Activated T-helper 17 cell treated with anti-CD3 and anti-CD28 coated beads, Interleukin-2, amount 50 U/mL, for 72 hours (primary cell): Measurements from ENCODE around the gene PUM1. TPM values are rescaled to one million over a fixed set of nuclear protein-coding genes. Genes with fewer than 3 reads are reported as not detected.
"Not testable (repeated sequence)": the region's sequence is repeated elsewhere in the genome, so short reads cannot be mapped to it uniquely, and the experiment has no call there.

ENCODE experiments used
- ATAC-seq: fragments of 150-1000 bp; cut with Tn5 transposase; replicated peaks from 2 replicates; pipeline ENCODE4 v1.10.0; 2021; ENCODE audit warnings: mild to moderate bottlenecking, moderate library complexity
- H3K27ac Mint-ChIP-seq: one replicate; pipeline ENCODE4 v1.8.0; 2022; ENCODE audit warnings: mixed read lengths
- H3K27me3 Mint-ChIP-seq: one replicate; pipeline ENCODE4 v1.8.0; 2022; ENCODE audit warnings: mixed read lengths
- H3K36me3 Mint-ChIP-seq: one replicate; pipeline ENCODE4 v1.8.0; 2022; ENCODE audit warnings: low read depth, mild to moderate bottlenecking, mixed read lengths
- H3K4me1 Mint-ChIP-seq: one replicate; pipeline ENCODE4 v1.8.0; 2022; ENCODE audit warnings: mixed read lengths
- H3K4me3 Mint-ChIP-seq: one replicate; pipeline ENCODE4 v1.8.0; 2022; ENCODE audit warnings: mild to moderate bottlenecking, mixed read lengths
- H3K9me3 Mint-ChIP-seq: one replicate; pipeline ENCODE4 v1.8.0; 2022; ENCODE audit warnings: mixed read lengths
- total RNA-seq, 2 donors: library from RNA; stranded (reverse); gene quantifications; one replicate each; pipeline ENCODE4 v1.2.3, GENCODE V29; 2022

Gene PUM1
- total RNA-seq, 2 donors from 2014 or later: 109 to 114 TPM

DNA sequence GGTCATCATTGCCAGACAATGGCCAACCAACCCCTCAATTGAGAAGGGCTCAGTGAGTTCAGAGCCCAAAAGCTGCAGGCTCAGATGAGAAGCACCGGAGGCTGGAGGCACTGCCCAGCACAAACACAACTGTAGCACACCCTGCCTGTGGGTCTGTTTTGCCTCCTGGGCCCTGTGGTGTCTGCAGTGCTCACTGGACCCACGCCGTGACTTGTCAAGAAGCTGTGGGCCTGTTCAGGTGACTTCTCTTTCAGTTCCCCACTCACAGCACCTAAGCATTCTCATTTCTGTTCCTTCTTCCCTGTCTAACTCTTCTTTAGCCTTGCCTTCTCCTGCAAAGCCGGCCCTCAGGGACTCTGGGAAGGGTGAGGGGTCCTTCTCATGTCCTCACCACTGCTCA lies 129.8 kb downstream of the PUM1 start:
- H3K27ac Mint-ChIP-seq, H3K27me3 Mint-ChIP-seq, H3K9me3 Mint-ChIP-seq, H3K4me1 Mint-ChIP-seq, ATAC-seq, H3K4me3 Mint-ChIP-seq: not testable (repeated sequence)
- H3K36me3 Mint-ChIP-seq: peaks cover 95% of the 10 kb centered on the region

DNA sequence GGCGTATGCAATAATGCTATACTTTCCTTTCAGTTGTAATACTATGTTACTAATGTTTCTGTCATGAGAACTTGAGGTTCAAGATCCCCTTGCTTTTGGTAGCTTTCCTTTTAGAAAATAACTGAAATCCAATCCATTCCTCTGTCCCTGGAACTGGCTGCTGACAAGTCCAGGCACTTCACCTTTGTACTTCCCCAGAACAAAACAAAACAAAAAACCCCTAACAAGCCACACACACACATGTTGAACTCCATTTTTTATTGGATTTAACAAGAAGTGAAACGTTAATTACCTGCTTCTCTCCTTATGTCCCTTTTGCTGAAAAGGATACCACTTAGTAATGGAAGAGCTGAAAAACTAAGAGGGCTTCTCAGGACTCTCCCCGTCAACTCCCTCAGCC lies 130.9 kb downstream of the PUM1 start:
- peaks cover 87% of the 10 kb centered on the region for H3K36me3 Mint-ChIP-seq
- no peak overlapping the region for H3K4me3 Mint-ChIP-seq
- peak overlapping the region; percentile 78 for H3K27ac Mint-ChIP-seq
- H3K4me1 Mint-ChIP-seq: peaks cover 3% of the 10 kb centered on the region
- H3K27me3 Mint-ChIP-seq: no peaks in the 10 kb centered on the region
- no peak for ATAC-seq
- H3K9me3 Mint-ChIP-seq: no peaks in the 10 kb centered on the region

DNA sequence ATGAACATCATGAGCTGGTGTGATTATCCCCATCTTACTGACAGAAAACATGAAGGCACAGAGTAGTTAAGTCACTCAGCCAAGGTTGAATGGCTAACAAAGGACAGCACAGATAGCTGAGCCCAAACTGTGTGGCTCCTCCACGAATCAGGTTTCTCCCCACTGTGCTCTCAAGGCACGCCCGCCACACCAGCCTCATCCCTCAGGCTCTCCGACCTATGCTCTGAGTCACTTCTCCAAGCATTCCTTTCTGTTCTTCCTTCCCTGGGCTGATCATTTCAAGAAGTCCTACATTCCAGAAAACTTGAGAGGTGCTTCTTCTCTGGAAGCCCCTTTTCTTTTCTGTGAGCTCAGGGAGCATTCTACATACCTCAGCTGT lies 131.7 kb downstream of the PUM1 start:
- Mint-ChIP-seq H3K27me3 (no peaks in the 10 kb centered on the region), H3K36me3 (peaks cover 80% of the 10 kb centered on the region), H3K4me1 (peaks cover 3% of the 10 kb centered on the region), H3K27ac (peak overlapping the region; percentile 78), H3K4me3 (no peak overlapping the region), H3K9me3 (no peaks in the 10 kb centered on the region)
- no peak for ATAC-seq

DNA sequence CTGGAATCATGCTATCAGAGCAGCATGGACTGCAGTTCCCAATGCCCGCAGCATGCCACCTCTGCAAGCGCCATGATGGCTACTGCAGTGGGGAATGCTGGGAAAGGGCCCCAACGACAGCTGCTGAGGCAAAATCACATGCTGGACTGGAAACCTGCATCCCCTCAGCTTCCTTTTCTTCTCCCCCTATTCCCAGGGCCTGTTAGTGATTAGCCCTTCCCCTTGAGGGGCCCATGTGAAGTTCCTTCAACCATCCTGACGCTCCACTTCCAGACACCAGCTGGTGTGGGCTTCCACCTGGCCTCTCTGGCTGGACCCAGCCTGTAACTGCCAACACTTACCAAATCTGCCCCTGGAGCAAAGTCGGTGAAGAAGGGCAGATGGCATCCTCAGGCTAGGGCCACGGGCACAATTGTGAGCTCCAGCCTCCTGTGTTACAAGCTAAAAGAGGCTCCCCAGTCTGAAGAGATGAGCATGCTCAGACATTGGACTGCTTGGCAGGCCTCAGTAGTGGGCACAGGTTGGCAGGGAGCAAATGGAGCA lies 134.8 kb downstream of the PUM1 start:
- no peak overlapping the region for H3K4me3 Mint-ChIP-seq
- peak; percentile 20 for ATAC-seq
- H3K27me3 Mint-ChIP-seq: no peaks in the 10 kb centered on the region
- H3K4me1 Mint-ChIP-seq: peaks cover 3% of the 10 kb centered on the region
- H3K9me3 Mint-ChIP-seq: no peaks in the 10 kb centered on the region
- H3K36me3 Mint-ChIP-seq: peaks cover 52% of the 10 kb centered on the region
- peak overlapping the region; percentile 11 for H3K27ac Mint-ChIP-seq

- Mint-ChIP-seq H3K36me3 (peaks cover 46% of the 10 kb centered on the region), H3K27me3 (no peaks in the 10 kb centered on the region), H3K27ac (peak overlapping the region; percentile 15), H3K4me3 (no peak overlapping the region), H3K4me1 (peaks cover 2% of the 10 kb centered on the region), H3K9me3 (no peaks in the 10 kb centered on the region)
- peak; percentile 10 for ATAC-seq
These were observed 135.5 kb downstream of the PUM1 start for GRCh38 chr1:30929944-30930525.

DNA sequence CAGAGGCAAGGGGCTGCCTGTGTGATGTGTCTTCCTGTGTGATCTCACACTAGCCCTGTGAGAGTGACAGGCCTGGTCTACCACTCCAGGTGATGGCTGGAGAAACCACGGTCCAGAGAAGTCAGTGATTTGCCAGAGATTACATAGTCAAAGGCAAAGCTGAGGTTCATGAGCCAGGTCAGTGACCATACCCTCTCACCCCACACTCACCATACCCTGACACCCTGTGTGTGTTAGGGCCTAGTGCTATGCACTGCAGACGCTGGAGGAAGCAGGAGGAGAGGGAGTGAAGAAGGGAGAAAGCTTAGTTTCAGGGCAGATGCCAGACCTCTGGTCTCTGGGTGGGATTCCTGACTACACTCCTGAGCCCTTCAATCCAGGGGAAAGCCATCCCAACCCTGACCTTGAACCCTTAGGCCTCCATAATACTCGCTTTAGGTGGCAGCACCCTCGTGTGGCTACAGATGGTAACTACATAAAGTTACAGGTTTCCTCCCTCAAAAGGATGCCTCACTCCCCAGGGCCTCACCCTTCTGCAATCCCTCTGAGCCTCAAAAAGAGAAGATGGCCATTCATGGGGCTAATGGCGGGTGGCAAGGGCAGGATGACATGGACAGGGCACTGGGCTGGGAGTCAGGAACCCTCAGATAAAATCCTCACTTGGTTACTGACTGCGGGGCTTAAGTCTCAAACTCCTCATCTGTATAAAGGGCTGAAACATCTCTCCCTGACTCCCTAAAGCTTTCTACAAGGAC lies 136.2 kb downstream of the PUM1 start:
- Mint-ChIP-seq H3K9me3 (no peaks in the 10 kb centered on the region), H3K27me3 (no peaks in the 10 kb centered on the region), H3K4me3 (no peak overlapping the region), H3K27ac (peak overlapping the region; percentile 15), H3K36me3 (peaks cover 39% of the 10 kb centered on the region), H3K4me1 (no peaks in the 10 kb centered on the region)
- peak; percentile 72 for ATAC-seq

DNA sequence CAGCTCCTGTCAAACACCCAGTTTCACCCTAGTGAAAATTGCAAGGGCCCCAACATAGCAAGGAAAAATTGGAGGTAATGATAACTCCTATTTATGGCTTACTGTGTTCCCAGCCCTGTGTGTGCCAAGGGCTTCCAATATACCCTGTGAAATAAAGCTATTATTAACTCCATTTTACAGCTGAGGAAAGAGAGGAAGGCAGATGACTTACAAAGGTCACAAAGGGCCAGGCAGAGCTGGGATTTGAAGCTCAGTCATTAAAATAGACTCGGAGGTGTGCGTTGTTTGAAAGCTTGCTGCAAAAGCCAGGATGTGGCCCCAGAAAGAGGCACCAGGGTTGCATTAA lies 136.8 kb downstream of the PUM1 start:
- Mint-ChIP-seq H3K9me3 (no peaks in the 10 kb centered on the region), H3K4me3 (no peak overlapping the region), H3K27ac (no peak overlapping the region), H3K4me1 (no peaks in the 10 kb centered on the region), H3K27me3 (no peaks in the 10 kb centered on the region), H3K36me3 (peaks cover 33% of the 10 kb centered on the region)
- no peak for ATAC-seq

GRCh38 chr1:30928171-30928570 lies 137.3 kb downstream of the PUM1 start:
- Mint-ChIP-seq H3K4me1 (no peaks in the 10 kb centered on the region), H3K9me3 (no peaks in the 10 kb centered on the region), H3K36me3 (peaks cover 27% of the 10 kb centered on the region), H3K4me3 (no peak overlapping the region), H3K27me3 (no peaks in the 10 kb centered on the region), H3K27ac (no peak overlapping the region)
- no peak for ATAC-seq

DNA sequence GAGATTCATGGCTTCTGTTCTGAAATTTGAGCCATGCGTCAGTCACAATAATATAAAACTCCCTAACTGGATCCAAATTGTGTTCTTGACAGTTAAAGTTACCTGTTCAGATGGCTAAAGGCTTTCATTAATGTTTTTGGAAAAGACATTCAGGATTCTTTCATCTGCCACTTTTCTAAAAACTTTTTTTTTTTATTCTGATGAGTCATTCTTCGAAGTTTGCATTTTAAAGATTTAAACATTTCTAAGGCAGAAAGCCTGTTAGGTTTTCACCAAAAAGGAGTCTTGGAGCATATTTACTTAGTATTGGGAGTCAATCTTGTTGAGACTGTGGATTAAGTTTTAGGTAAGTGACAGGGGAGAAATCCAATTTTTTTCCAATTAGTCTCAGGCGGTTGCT lies 138.1 kb downstream of the PUM1 start:
- no peaks in the 10 kb centered on the region for H3K4me1 Mint-ChIP-seq
- no peak overlapping the region for H3K27ac Mint-ChIP-seq
- no peak overlapping the region for H3K4me3 Mint-ChIP-seq
- H3K9me3 Mint-ChIP-seq: no peaks in the 10 kb centered on the region
- no peak for ATAC-seq
- peaks cover 20% of the 10 kb centered on the region for H3K36me3 Mint-ChIP-seq
- H3K27me3 Mint-ChIP-seq: no peaks in the 10 kb centered on the region

DNA sequence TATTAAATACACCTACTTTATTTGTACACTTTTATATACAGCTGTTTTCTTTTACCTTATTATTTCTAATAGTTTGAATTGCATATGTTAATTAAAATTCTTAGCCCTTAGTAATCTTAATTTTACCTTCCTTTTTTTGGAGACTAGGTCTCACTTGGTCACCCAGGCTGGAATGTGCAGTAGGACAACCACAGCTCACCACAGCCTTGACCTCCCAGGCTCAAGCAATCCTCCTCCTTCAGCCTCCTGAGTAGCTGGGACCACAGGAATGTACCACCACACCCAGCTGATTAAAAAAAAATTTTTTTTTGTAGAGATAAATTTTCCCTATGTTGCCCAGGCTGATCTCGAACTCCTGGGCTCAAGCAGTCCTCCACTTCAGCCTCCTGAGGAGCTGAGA lies 141.9 kb downstream of the PUM1 start:
- no peak for ATAC-seq
- Mint-ChIP-seq H3K27me3 (peaks cover 3% of the 10 kb centered on the region), H3K4me1 (no peaks in the 10 kb centered on the region), H3K4me3 (no peak overlapping the region), H3K27ac (no peak overlapping the region), H3K36me3 (no peaks in the 10 kb centered on the region), H3K9me3 (no peaks in the 10 kb centered on the region)

DNA sequence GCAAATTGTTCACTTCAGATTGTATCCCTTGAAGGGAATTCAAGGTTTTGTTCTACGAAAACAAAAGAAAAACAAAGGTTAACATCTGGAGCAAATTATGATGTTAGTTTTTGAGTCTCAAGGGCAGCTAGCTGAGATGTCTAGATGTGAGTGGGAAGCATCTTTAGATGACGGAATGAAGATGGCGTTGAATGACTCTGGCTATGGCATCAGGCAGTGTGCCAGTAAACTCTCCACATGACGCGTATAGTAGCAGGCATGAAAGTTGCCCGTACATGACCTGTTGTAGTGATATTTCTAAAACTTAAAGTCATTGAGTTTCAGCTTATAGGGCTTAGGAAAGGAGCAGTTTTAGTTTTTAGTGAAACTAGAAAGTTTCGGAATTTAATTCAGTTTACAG lies 144.7 kb downstream of the PUM1 start:
- H3K27me3 Mint-ChIP-seq: peaks cover 3% of the 10 kb centered on the region
- H3K27ac Mint-ChIP-seq: no peak overlapping the region
- H3K4me1 Mint-ChIP-seq: no peaks in the 10 kb centered on the region
- no peak for ATAC-seq
- no peak overlapping the region for H3K4me3 Mint-ChIP-seq
- no peaks in the 10 kb centered on the region for H3K36me3 Mint-ChIP-seq
- H3K9me3 Mint-ChIP-seq: no peaks in the 10 kb centered on the region

DNA sequence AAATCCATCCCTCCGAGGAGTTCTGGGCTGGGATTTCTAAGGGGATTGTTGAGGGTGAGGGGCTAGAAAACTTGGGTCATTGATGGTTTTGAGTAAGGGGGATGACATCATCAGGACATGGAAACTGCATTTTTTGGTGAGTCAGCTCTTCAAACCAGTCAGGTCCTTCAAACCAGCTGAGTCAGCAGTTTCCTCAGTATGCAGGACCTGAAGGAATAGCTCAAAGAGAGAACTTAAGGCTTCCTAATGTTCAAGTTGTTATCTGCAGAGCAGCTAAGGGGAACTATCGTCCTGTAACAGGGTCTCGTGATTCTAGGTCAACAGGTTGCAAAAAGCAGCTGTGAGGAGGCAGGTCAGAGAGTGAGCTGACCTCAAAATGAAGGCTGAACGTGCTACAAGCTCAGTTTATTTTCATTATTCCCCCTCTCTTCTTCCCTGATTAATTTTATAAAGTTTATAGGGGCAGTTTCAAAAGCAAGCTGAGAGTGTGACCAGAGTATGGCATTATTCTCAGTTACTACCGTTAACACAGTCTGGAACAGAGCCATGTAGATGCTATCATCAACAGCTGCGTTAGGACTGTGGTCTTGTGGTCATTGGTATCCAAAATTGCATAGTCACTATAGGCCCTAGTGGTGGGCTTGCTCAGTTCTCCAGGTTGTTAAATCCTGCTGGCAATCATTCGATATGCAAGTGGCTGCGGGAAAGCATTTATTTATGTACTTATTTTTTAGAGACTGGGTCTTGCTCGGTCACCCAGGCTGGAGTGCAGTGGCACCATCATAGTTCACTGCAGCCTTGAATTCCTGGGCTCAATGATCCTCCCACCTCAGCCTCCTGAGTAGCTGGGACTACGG lies 146.3 kb downstream of the PUM1 start:
- H3K9me3 Mint-ChIP-seq: no peaks in the 10 kb centered on the region
- H3K27ac Mint-ChIP-seq: no peak overlapping the region
- peaks cover 3% of the 10 kb centered on the region for H3K27me3 Mint-ChIP-seq
- H3K4me3 Mint-ChIP-seq: no peak overlapping the region
- H3K4me1 Mint-ChIP-seq: no peaks in the 10 kb centered on the region
- peak; percentile 44 for ATAC-seq
- no peaks in the 10 kb centered on the region for H3K36me3 Mint-ChIP-seq

DNA sequence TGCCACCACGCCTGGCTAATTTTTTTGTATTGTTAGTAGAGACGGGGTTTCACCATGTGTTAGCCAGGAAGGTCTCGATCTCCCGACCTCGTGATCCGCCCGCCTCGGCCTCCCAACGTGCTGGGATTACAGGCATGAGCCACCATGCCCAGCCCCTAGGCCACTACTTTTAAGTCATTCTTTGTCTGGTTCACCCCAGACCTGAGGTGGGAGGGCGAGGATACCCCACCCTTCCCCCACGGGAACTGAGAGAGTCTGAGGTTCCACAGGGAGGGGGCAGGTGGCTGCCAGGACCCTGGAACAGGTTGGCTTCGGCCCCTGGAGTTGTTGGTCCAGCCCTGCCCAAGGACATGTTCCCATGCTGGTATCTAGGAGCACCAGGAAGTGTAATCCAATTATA lies 149.2 kb downstream of the PUM1 start:
- H3K27ac Mint-ChIP-seq: no peak overlapping the region
- no peaks in the 10 kb centered on the region for H3K36me3 Mint-ChIP-seq
- no peak overlapping the region for H3K4me3 Mint-ChIP-seq
- no peaks in the 10 kb centered on the region for H3K9me3 Mint-ChIP-seq
- no peaks in the 10 kb centered on the region for H3K4me1 Mint-ChIP-seq
- H3K27me3 Mint-ChIP-seq: peaks cover 3% of the 10 kb centered on the region
- ATAC-seq: no peak

DNA sequence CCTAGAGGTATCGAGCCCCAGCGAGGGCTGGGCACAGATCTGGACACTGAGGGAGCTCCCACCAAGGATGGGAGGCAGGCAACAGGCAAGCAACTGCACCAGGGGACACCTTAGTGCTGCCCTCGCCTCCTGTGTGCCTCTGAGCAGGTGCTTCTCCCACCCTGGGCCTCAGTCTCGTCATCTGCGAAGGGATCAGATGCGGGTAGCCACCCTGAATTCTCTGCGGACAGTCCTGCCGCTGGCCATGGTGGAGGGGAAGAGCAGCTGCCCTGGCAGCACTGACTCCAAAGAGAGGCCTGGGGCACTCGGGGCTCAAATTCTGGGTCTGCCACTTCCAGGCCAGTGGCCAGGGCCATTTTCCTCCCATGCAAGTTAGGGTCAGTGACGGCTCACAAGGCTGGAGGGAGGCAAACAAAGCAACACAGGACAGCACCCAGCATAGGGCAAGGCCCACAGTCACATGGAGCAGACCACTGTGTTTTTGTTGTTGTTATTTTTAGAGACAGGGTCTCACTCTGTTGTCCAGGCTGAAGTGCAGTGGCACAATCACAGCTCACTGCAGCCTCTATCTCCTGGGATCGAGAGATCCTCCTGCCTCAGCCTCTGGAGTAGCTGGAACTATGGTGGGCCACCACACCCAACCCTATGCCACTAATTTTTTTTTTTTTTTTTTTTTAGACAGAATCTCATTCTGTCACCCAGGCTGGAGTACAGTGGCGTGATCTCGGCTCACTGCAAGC lies 149.9 kb downstream of the PUM1 start:
- Mint-ChIP-seq H3K4me3 (no peak overlapping the region), H3K36me3 (no peaks in the 10 kb centered on the region), H3K27me3 (peaks cover 1% of the 10 kb centered on the region), H3K27ac (no peak overlapping the region), H3K4me1 (no peaks in the 10 kb centered on the region), H3K9me3 (no peaks in the 10 kb centered on the region)
- ATAC-seq: no peak
